Right atrium auricular region (tissue), 2 donors: Measurements from ENCODE around the gene UBTD1. TPM values are rescaled to one million over a fixed set of nuclear protein-coding genes. Genes with fewer than 3 reads are reported as not detected.
A peak's percentile ranks its signal among the peaks of the same experiment; 100 is the strongest.

Source experiments
- DNase-seq: peaks from one replicate; pipeline ENCODE4 v3.0.0-alpha.2; 2019; ENCODE audit warnings: low spot score
- H3K27ac ChIP-seq, 2 donors: fragments of 200-600 bp; sonication (generic); 1 replicate in 1 of 2; 2 replicates in 1 of 2; pipeline ENCODE4 v1.5.1; 2016 to 2019
- H3K27me3 ChIP-seq, 2 donors: fragments of 200-600 bp; sonication (generic); one replicate each; pipeline versions ENCODE4 v1.5.1 to v1.6.0; 2017 to 2019
- H3K36me3 ChIP-seq: fragments of 200-600 bp; sonication (generic); one replicate; pipeline ENCODE4 v1.5.1; 2016
- H3K4me1 ChIP-seq, 2 donors: fragments of 200-600 bp; sonication (generic); one replicate each; pipeline versions ENCODE4 v1.5.1 to v1.6.0; 2017 to 2019
- H3K4me3 ChIP-seq, 2 donors: fragments of 200-600 bp; sonication (generic); 1 replicate in 1 of 2; 2 replicates in 1 of 2; pipeline ENCODE4 v1.5.1; 2017 to 2019; ENCODE audit warnings: mild to moderate bottlenecking in 1 of 2, moderate library complexity in 1 of 2
- H3K9me3 ChIP-seq, 2 donors: fragments of 200-600 bp; sonication (generic); one replicate each; pipeline ENCODE4 v1.5.1; 2019
- total RNA-seq, 2 donors: library from RNA; depleted of rRNA; stranded (reverse); fragments of >200 nt; gene quantifications; one replicate each; pipeline ENCODE4 v1.1.0, GENCODE V29; 2016
- TF ChIP-seq, protein P1 (sequence below), 2 donors: fragments of 200-600 bp; sonication (generic); IDR thresholded peaks; one replicate each; pipeline ENCODE4 v1.5.1; 2019; ENCODE audit warnings: antibody characterized with exemption in 2 of 2

Gene UBTD1
- total RNA-seq, 2 donors from 2014 or later: 26.7 to 30.7 TPM

DNA sequence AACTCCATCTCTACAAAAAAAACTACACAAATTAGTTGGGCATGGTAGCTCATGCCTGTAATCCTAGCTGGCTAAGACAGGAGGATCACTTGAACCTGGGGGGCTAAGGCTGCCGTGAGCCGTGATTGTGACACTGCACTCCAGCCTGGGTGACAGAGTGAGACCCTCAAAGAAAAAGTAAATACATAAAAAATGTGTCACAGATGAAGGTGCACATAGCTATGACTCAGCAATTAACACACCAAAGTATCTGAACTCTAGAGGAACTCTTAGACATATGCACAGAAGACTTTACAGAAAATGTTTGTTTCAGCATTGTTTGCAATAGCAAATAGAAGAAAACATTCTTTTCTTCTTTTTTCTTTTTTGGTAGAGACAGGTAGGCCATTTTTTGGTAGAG is 99.1 kb downstream of the UBTD1 start:
- no peaks in the 10 kb centered on the region for H3K9me3 ChIP-seq
- no peak for DNase-seq
- H3K4me1 ChIP-seq: peaks cover 0 to 50% of the 10 kb centered on the region in 2 donors
- no peak overlapping the region for H3K4me3 ChIP-seq
- H3K36me3 ChIP-seq: no peaks in the 10 kb centered on the region
- TF ChIP-seq, protein P1, sequence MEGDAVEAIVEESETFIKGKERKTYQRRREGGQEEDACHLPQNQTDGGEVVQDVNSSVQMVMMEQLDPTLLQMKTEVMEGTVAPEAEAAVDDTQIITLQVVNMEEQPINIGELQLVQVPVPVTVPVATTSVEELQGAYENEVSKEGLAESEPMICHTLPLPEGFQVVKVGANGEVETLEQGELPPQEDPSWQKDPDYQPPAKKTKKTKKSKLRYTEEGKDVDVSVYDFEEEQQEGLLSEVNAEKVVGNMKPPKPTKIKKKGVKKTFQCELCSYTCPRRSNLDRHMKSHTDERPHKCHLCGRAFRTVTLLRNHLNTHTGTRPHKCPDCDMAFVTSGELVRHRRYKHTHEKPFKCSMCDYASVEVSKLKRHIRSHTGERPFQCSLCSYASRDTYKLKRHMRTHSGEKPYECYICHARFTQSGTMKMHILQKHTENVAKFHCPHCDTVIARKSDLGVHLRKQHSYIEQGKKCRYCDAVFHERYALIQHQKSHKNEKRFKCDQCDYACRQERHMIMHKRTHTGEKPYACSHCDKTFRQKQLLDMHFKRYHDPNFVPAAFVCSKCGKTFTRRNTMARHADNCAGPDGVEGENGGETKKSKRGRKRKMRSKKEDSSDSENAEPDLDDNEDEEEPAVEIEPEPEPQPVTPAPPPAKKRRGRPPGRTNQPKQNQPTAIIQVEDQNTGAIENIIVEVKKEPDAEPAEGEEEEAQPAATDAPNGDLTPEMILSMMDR (IDR thresholded peaks at IDR 0.05): no peak
- peak overlapping the region; percentile 91 to 100 for H3K27ac ChIP-seq
- no peaks in the 10 kb centered on the region for H3K27me3 ChIP-seq

DNA sequence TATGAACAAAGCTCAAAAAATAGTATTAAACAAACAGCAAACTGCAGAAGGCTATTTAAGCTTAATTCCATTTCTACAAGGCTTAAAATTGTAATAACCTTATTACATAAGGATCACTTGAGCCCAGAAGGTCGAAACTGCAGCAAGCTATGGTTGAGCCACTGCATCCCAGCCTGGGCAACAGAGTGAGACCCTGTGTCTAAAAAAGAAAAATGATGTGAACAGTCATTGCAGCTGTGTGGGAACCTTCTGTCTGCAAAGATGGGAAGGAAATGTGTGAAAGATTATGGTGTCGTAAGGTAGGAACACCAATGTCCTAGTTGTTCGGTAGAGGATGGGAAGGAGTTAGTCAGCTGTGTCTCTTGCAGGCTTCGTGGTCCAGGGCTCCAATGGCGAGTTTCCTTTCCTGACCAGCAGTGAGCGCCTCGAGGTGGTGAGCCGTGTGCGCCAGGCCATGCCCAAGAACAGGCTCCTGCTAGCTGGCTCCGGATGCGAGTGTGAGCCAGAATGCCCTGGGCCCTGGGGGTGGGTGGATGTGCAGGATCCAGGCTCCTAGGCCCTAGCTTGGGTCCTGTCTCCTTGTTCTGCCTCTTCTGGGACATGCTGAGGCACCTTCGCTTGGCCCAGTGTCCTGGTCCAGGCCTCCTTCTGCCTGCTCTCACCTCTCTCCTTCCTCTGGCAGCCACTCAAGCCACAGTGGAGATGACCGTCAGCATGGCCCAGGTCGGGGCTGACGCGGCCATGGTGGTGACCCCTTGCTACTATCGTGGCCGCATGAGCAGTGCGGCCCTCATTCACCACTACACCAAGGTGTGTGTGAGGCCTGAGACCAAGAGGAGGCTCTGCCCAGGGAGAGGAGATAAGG is 99.9 kb downstream of the UBTD1 start:
- Histone ChIP-seq H3K4me3 (no peak overlapping the region), H3K9me3 (no peaks in the 10 kb centered on the region), H3K4me1 (peaks cover 0 to 44% of the 10 kb centered on the region in 2 donors)

DNA sequence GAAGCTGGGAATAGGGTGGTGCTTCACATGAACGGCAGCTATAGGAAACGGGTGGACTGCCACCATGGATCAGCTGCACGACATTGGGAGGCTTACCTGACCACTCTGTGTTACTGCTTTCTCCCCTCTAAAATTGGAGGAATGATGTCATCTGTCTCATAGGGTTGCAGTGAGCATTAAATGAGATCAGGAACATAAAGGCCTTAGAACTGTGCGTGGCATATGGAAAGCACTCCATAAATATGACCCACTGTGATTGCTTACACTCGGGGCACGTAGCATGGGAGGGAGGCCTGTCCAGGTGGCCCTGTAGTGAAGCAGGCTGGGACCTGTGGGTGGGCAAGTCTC is 100.5 kb downstream of the UBTD1 start:
- DNase-seq: no peak
- Histone ChIP-seq H3K4me1 (peaks cover 0 to 41% of the 10 kb centered on the region in 2 donors), H3K9me3 (no peaks in the 10 kb centered on the region), H3K27me3 (no peaks in the 10 kb centered on the region), H3K27ac (peak overlapping the region in 1 of 2 donors; percentile 100), H3K4me3 (no peak overlapping the region), H3K36me3 (no peaks in the 10 kb centered on the region)
- TF ChIP-seq, protein P1 (IDR thresholded peaks at IDR 0.05): no peak

More for the DNA sequence above, 99.9 kb downstream of the UBTD1 start:
- no peaks in the 10 kb centered on the region for H3K27me3 ChIP-seq
- H3K36me3 ChIP-seq: no peaks in the 10 kb centered on the region
- TF ChIP-seq, protein P1 (IDR thresholded peaks at IDR 0.05): no peak
- no peak for DNase-seq
- peak overlapping the region in 1 of 2 donors; percentile 100 for H3K27ac ChIP-seq

DNA sequence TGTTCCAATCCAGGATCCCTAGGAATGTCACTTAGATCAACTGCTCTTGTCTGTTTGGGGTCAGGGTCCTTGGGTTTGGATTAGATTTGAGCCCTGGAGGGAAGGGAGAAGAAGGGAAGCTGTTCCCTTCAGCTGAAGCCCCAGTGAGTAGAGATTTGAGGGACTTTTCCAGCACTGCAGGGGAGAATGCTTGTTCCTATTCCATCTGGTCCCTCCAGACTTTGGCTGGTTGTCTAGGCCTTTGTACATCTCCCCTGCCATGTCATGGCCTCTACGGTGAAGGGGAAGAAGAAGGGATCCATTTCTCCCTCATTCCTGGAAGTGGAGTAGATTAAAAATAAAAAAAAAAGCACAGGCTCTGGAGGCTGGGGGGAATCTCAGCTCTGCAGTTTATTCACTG is 101.9 kb downstream of the UBTD1 start:
- Histone ChIP-seq H3K4me3 (no peak overlapping the region), H3K36me3 (no peaks in the 10 kb centered on the region), H3K27me3 (no peaks in the 10 kb centered on the region), H3K4me1 (peaks cover 0 to 31% of the 10 kb centered on the region in 2 donors), H3K27ac (peak overlapping the region; percentile 67 to 80), H3K9me3 (no peaks in the 10 kb centered on the region)
- TF ChIP-seq, protein P1 (IDR thresholded peaks at IDR 0.05): no peak
- DNase-seq: no peak

DNA sequence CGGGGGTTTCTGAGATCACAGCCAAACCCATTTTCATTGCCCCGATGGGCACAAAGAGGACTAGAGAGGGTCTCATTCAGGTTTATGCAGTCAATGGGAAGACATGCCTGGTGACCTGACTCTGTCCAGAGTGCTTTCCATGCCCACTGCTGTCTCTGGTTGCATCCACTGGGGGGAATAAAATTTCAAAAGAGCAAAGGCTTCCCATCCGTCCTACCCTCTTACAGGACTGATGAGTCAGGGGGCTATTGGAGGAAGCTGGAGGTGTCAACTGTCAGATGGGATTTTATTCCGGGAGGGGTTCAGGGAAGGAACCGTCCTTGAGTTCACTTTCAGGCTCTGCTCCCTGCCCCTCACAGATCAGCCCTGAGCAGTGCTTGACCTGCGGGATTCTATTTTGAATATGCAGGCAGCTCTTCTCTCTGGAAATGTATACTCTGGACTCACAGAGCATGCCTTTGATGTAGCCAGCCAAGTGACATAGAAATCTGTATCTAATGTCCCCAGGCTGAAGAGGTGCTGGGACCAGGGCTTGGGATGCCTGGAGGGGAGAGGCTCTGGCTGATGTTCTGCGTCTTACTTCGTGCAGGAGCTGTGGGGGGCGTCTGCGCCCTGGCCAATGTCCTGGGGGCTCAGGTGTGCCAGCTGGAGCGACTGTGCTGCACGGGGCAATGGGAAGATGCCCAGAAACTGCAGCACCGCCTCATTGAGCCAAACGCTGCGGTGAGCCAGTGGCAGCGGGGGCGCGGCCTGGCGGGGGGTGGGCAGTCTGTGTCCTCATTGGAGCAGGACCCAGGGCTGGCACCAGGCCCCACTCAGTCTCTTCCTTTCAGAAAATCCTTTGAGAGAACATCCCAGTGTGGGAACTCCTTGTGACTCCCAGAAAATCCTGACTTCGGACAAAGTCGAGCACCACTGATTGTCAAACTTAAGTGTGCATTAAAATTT is 102.8 kb downstream of the UBTD1 start:
- Histone ChIP-seq H3K27ac (peak overlapping the region; percentile 67 to 80), H3K36me3 (no peaks in the 10 kb centered on the region), H3K9me3 (no peaks in the 10 kb centered on the region), H3K4me3 (no peak overlapping the region), H3K4me1 (peaks cover 0 to 22% of the 10 kb centered on the region in 2 donors), H3K27me3 (no peaks in the 10 kb centered on the region)
- TF ChIP-seq, protein P1 (IDR thresholded peaks at IDR 0.05): no peak
- DNase-seq: no peak
